Measurements from ENCODE around the gene MAST2.

The MAST2 gene

GRCh38 chr1:45822644-45823043 lies 19.2 kb downstream of the MAST2 start:
- Histone ChIP-seq H3K27me3 (no peaks in the 10 kb centered on the region), H3K36me3 (peaks cover 20% of the 10 kb centered on the region), H3K4me1 (ENCODE audit: control insufficient read depth in 1 of 2, insufficient read depth in 1 of 2, low read depth in 1 of 2, low read length in 1 of 2) (peaks cover 0 to 3% of the 10 kb centered on the region in 2 experiments), H3K4me3 (ENCODE audit: low read depth in 1 of 2, low read length in 1 of 2) (no peak overlapping the region), H3K9me3 (no peaks in the 10 kb centered on the region), H3K27ac (no peak overlapping the region)
- TF ChIP-seq CTCF (IDR thresholded peaks at IDR 0.05): no peak

- H3K9me3 ChIP-seq: no peaks in the 10 kb centered on the region
- H3K4me3 ChIP-seq (ENCODE audit: low read depth in 1 of 2, low read length in 1 of 2): no peak overlapping the region
- no peak for TF ChIP-seq CTCF (IDR thresholded peaks at IDR 0.05)
- peaks cover 0 to 3% of the 10 kb centered on the region in 2 experiments for H3K4me1 ChIP-seq (ENCODE audit: control insufficient read depth in 1 of 2, insufficient read depth in 1 of 2, low read depth in 1 of 2, low read length in 1 of 2)
- H3K27me3 ChIP-seq: no peaks in the 10 kb centered on the region
- no peak overlapping the region for H3K27ac ChIP-seq
- H3K36me3 ChIP-seq: peaks cover 26% of the 10 kb centered on the region
These were observed 21.2 kb downstream of the MAST2 start for GRCh38 chr1:45824607-45825006.

GRCh38 chr1:45827256-45827655 lies 23.8 kb downstream of the MAST2 start:
- TF ChIP-seq CTCF (IDR thresholded peaks at IDR 0.05): no peak
- H3K9me3 ChIP-seq: no peaks in the 10 kb centered on the region
- no peaks in the 10 kb centered on the region for H3K4me1 ChIP-seq (ENCODE audit: control insufficient read depth in 1 of 2, insufficient read depth in 1 of 2, low read depth in 1 of 2, low read length in 1 of 2)
- no peaks in the 10 kb centered on the region for H3K27me3 ChIP-seq
- H3K4me3 ChIP-seq (ENCODE audit: low read depth in 1 of 2, low read length in 1 of 2): no peak overlapping the region
- H3K36me3 ChIP-seq: peaks cover 38% of the 10 kb centered on the region
- H3K27ac ChIP-seq: no peak overlapping the region

- no peak overlapping the region for H3K27ac ChIP-seq
- no peaks in the 10 kb centered on the region for H3K9me3 ChIP-seq
- no peak overlapping the region for H3K4me3 ChIP-seq (ENCODE audit: low read depth in 1 of 2, low read length in 1 of 2)
- no peak for TF ChIP-seq CTCF (IDR thresholded peaks at IDR 0.05)
- H3K4me1 ChIP-seq (ENCODE audit: control insufficient read depth in 1 of 2, insufficient read depth in 1 of 2, low read depth in 1 of 2, low read length in 1 of 2): no peaks in the 10 kb centered on the region
- H3K36me3 ChIP-seq: peaks cover 44% of the 10 kb centered on the region
- no peaks in the 10 kb centered on the region for H3K27me3 ChIP-seq
These were observed 25.4 kb downstream of the MAST2 start for GRCh38 chr1:45828841-45829240.

- Histone ChIP-seq H3K4me1 (ENCODE audit: control insufficient read depth in 1 of 2, insufficient read depth in 1 of 2, low read depth in 1 of 2, low read length in 1 of 2) (no peaks in the 10 kb centered on the region), H3K36me3 (peaks cover 32% of the 10 kb centered on the region), H3K9me3 (no peaks in the 10 kb centered on the region), H3K27me3 (no peaks in the 10 kb centered on the region), H3K27ac (no peak overlapping the region), H3K4me3 (ENCODE audit: low read depth in 1 of 2, low read length in 1 of 2) (no peak overlapping the region)
- no peak for TF ChIP-seq CTCF (IDR thresholded peaks at IDR 0.05)
These were observed 29.9 kb downstream of the MAST2 start for GRCh38 chr1:45833361-45833760.

GRCh38 chr1:45834689-45835088 lies 31.3 kb downstream of the MAST2 start:
- no peaks in the 10 kb centered on the region for H3K4me1 ChIP-seq (ENCODE audit: control insufficient read depth in 1 of 2, insufficient read depth in 1 of 2, low read depth in 1 of 2, low read length in 1 of 2)
- H3K27ac ChIP-seq: no peak overlapping the region
- no peaks in the 10 kb centered on the region for H3K27me3 ChIP-seq
- peaks cover 25% of the 10 kb centered on the region for H3K36me3 ChIP-seq
- TF ChIP-seq CTCF (IDR thresholded peaks at IDR 0.05): no peak
- no peak overlapping the region for H3K4me3 ChIP-seq (ENCODE audit: low read depth in 1 of 2, low read length in 1 of 2)
- no peaks in the 10 kb centered on the region for H3K9me3 ChIP-seq

Measured in neutrophil (primary cell).